ENCODE results near the gene SCYGR6. TPM values are rescaled to one million over a fixed set of nuclear protein-coding genes. Genes with fewer than 3 reads are reported as not detected.
A peak's percentile ranks its signal among the peaks of the same experiment; 100 is the strongest.

Gene SCYGR6
- not detected in 2 replicates for total RNA-seq (ENCODE audit: low replicate concordance)

GRCh38 chr2:227724394-227725039 is at the start of gene SCYGR6:
Gene SCYGR6 (minus strand): TSS chr2:227724757. CDS start chr2:227724757, 0 bp downstream.
- no peak for DNase-seq (ENCODE audit: low read depth)
- TF ChIP-seq CTCF (IDR thresholded peaks at IDR 0.05; ENCODE audit: insufficient read depth, low read length), result no peak
- no peak within 1 kb of the TSS for H3K4me3 ChIP-seq (ENCODE audit: low read depth, low read length)

- H3K4me3 ChIP-seq (ENCODE audit: low read depth, low read length), result no peak overlapping the region
- DNase-seq (ENCODE audit: low read depth), result no peak
- no peak for TF ChIP-seq CTCF (IDR thresholded peaks at IDR 0.05; ENCODE audit: insufficient read depth, low read length)
Measured at GRCh38 chr2:227774011-227774624, 49.6 kb upstream of the SCYGR6 start.

GRCh38 chr2:227772932-227773331 is 48.4 kb upstream of the SCYGR6 start:
- no peak overlapping the region for H3K4me3 ChIP-seq (ENCODE audit: low read depth, low read length)
- TF ChIP-seq CTCF (IDR thresholded peaks at IDR 0.05; ENCODE audit: insufficient read depth, low read length), result no peak
- peak; percentile 13 for DNase-seq (ENCODE audit: low read depth)

- no peak overlapping the region for H3K4me3 ChIP-seq (ENCODE audit: low read depth, low read length)
- no peak for DNase-seq (ENCODE audit: low read depth)
- no peak for TF ChIP-seq CTCF (IDR thresholded peaks at IDR 0.05; ENCODE audit: insufficient read depth, low read length)
Measured at GRCh38 chr2:227772197-227772661, 47.7 kb upstream of the SCYGR6 start.

- no peak overlapping the region for H3K4me3 ChIP-seq (ENCODE audit: low read depth, low read length)
- TF ChIP-seq CTCF (IDR thresholded peaks at IDR 0.05; ENCODE audit: insufficient read depth, low read length), result no peak
- no peak for DNase-seq (ENCODE audit: low read depth)
Measured at GRCh38 chr2:227767830-227768229, 43.3 kb upstream of the SCYGR6 start.

GRCh38 chr2:227766373-227766883 is 41.9 kb upstream of the SCYGR6 start:
- no peak overlapping the region for H3K4me3 ChIP-seq (ENCODE audit: low read depth, low read length)
- peak; percentile 84 for TF ChIP-seq CTCF (IDR thresholded peaks at IDR 0.05; ENCODE audit: insufficient read depth, low read length)
- DNase-seq (ENCODE audit: low read depth), result peak; percentile 83

Data from fibroblast of the aortic adventitia (primary cell).